NCI-H345 treated with DMSO at 0.1 percent for 48 hours (cell line): ENCODE measurements around the gene KRTAP4-9.
"Not testable (repeated sequence)": the region's sequence is repeated elsewhere in the genome, so short reads cannot be mapped to it uniquely, and the experiment has no call there.

ENCODE experiments used
- DNase-seq: peaks from one replicate; lab custom pipeline; 2025; ENCODE audit not compliant: unreplicated experiment; lab: John Stamatoyannopoulos, UW

KRTAP4-9 gene

DNA sequence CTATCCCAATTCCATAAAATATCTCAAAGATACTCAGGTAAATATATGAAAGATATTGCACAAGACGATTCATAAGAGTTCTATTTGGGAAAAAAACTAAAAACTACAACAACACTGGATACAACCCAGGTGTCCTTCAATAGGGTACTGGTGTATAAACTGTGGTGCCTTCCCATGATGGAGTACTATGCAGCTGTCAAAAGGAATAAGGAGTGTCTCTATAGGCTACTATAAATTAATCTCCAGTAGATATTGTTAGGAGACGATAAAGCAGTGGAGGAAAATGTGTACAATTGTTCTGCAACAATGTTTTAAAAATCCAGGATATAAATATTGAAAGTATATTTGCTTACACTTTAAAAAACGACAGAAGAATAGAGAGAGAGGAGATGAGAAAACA is 21.2 kb downstream of the KRTAP4-9 start:
- DNase-seq = no peak

DNA sequence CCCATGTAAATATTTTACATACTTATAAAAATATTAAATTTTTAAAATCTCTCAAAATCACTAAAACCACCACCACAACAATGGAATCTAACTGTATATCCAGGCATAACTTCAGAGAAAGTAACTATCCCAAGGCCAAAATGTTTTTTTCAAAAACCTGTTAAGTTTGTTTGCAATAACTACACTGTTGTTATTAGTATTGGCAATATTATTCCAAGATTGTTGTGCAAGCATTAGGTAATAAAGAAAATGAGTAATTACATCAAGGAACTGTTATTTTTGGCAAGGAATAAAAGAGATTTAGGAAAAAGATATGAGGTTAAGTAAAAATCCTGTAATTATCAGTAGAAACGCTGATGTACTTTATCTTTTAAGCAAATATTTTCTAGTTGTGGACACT is 22.2 kb downstream of the KRTAP4-9 start:
- no peak for DNase-seq

DNA sequence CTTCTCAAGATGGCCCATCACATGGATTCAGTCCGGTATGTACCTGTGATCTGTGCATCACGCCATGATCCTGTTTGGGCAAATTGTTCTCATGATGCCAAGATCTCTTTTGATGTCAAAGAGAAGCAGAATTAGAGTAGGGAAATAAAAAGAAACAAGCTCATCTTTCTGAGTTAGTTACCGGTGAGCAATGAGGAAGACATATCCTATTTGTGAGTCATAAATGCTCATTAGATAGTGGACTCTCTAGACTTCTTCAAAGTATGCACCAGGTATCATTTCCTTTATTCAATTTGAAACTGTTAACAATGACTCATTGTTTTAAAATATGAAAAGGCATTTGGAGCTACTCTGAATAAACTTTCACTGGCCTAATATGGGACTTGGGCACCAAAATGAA is 26.8 kb downstream of the KRTAP4-9 start:
- no peak for DNase-seq

DNA sequence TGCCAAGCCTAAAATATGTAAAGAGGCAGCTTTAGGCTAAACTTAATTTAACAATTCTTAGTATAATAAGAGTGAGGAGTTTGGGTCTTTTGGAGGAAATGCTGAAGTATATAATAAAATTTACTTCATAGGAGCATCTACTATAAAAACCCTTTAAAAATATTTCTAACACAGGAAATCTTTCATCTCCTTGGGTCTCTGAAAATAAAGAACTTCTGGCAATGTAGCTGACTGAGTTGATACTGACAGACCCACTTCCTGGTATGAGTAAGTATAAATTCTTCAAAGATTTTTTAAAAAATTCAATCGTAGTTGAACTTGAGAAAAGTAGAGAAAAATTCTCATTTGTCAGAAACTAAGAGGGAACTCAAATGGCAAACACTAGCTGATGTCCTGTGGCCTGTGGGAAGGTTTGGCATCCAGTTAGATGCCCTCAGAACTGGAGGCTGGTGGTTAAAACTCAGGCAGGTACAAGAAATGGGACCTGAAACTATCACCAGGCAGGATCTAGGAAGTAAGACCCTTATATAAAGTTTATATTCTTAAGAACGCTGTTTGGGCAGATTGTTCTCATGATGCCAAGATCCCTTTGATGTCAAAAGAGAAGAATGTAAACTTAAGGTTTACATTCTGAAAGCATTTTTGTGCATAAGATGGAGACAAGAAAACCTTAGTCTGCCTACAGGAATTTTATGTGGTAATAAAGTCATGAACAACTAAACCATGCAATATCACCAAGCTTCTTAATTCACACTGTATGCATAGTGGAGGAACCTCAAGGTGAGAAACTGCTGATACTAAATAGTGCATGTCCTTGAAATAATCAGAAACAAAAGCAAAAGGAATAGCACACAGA is 28.9 kb downstream of the KRTAP4-9 start:
- DNase-seq = no peak

DNA sequence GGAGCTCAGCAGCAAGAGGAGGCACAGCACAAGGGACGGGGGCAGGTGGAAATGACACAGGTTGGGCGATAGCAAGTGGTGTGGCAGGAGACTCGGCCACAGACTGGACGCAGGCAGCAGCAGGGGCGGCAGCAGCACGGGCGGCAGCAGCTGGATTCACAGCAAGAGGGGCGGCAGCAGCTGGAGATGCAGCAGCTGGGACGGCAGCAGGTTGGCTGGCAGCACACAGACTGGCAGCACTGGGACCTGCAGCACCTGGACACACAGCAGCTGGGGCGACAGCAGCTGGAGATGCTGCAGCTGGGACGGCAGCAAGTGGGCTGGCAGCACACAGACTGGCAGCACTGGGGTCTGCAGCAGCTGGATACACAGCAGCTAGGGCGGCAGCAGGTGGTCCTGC is 34.7 kb downstream of the KRTAP4-9 start:
- not testable (repeated sequence) for DNase-seq

DNA sequence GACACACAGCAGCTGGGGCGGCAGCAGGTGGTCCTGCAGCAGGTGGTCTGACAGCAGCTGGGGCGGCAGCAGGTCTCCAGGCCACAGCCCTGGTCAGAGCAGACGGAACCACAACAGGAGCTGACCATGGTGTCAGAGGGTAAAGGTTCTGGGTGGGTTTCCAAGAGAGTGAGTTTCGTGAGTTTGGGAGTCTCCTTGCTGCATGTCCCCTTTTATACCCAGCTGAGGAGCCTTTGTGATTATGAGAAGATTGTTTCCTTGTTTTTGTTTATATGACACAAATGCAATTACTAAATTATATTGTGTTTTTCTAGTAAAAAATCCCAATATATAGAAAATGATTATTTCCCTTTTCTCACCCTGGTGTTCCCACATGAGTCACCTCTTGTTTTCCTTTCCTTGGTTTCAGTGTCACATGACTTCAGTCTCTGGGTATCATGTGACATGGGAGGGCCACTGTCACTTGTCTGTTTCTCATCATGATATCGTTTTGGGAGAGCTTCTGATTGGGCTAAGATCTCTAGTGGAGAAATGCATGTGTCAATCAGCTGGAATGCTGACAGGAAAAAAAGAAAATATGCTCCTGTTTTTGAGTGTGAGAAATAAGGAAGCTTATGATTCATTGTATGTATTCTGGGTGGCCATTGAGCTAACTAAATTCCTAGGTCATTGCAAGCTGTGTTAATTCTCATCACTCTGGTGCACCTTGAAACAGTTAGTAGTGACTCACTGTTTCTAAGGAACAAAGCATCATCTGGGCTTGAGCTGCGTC is 35.4 kb downstream of the KRTAP4-9 start, which contains the start of gene KRTAP4-6:
TSS of gene KRTAP4-6 (minus strand) at position 185 of the 772 bp plus-strand sequence. CDS start at position 128, 57 bp downstream.
- DNase-seq = no peak

DNA sequence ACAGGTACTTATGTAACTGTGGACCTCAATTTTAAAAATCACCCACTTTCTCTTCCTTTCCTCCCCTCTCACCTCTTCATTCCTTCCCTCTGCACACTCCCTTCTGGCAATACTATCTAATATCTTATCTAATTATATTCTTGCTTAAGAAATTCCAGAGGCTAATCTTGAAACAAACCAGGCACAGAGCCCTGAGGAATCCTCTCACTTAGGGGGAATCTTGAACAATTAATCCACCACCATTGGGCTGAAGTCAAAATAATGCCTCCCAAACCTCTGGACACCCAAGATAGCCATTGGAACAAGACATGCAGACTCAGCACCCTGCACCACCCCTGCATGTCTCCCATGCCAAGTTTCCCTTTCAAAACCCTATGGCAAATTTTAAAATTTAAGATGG is 36.2 kb downstream of the KRTAP4-9 start:
- no peak for DNase-seq

DNA sequence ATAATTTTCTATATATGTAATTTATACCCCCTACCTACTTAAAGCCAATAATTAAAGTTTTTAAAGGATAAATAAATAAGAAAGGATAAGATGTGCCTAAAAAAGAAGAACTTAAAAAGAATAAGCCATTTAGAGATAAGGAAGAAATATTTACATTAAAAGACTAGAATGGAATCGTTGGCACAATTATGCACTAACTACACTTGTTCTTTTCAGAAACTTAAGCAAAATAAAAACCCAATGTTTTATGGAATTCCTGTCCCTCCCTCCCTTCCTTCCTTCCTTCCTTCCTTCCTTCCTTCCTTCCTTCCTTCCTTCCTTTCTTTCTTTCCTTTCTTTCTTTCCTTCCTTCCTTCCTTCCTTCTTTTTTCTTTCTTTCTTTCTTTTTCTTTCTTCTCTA is 39.7 kb downstream of the KRTAP4-9 start:
- DNase-seq = no peak

DNA sequence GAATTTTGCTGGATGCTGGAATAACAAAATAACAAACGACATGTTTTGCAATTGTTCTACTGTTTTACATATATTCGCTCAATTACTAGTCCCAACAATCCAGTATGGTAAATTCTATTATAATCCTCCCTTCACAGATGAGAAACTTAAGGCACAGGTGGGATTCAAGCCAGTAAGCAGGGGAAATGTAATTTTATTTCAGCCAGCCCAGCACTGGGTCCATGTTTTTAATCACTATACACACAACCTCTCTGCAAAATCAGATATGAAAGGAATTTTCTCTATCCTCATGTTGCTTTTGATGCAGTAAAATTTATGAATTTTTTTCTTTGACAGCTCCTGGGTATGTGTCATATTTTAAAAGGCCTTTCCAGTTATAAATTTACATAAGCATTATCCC is 40.1 kb downstream of the KRTAP4-9 start:
- DNase-seq = no peak

DNA sequence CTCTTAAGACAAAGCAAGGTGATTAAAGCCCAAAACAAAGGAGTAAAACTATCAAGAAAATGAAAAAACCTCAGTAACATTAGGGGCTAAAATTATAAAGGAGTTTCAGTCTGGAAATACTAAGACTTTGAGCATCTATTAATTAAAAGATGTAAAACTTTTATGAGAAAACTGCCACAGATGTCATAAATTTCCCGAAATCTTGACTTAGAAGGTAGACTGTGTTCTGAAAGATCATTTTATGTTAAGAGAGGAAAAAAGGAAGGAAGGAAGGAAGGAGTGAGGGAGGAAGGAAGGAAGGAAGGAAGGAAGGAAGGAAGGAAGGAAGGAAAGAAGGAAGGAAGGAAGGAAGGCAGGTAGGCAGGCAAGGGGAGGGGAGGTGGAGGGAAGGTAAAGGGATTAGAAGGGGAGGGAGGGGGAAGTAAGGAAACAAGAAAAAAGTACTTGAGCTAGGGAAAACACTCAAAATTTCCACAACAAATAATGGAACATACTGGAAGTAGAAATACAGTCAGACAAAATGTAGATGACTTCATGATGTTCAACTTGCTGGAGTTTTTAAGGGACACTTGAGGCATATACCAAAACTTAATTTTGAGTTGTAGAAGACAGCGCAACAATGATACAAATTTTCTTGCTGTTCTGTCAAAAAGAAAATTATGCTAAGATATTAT is 42.5 kb downstream of the KRTAP4-9 start:
- no peak for DNase-seq

DNA sequence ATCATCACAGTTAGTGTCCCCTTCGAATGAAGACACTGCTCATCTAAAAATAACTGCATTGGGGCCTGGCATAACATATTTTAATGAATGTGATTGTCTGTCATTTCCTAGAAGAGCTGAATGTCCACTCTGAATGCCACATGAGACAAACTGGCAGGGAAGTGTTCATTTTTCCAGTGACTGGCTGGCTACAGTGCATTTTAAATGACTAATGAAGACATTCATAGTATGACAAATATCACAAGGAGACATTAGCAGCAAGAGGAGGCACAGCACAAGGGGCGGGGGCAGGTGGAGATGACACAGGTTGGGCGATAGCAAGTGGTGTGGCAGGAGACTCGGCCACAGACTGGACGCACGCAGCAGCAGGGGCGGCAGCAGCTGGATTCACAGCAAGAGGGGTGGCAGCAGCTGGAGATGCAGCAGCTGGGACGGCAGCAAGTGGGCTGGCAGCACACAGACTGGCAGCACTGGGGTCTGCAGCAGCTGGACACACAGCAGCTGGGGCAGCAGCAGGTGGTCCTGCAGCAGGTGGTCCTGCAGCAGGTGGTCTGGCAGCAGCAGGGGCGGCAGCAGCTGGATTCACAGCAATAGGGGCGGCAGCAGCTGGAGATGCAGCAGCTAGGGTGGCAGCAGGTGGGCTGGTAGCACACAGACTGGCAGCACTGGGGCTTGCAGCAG is 43.9 kb downstream of the KRTAP4-9 start:
- not testable (repeated sequence) for DNase-seq

DNA sequence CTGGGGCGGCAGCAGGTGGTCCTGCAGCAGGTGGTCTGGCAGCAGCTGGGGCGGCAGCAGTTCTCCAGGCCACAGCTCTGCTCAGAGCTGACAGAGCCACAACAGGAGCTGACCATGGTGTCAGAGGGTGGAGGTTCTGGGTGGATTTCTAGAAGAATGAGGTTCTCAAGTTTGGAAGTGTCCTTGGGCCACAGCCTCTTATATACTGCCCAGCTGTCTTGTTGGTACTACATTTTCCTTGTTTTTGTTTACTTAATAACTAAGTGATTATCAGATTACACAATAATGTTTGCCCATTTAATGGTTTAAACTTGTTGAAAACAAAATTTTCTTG is 44.4 kb downstream of the KRTAP4-9 start, which contains the start of gene KRTAP4-5:
TSS of gene KRTAP4-5 (minus strand) at position 174 of the 334 bp plus-strand sequence. CDS start at position 116, 58 bp downstream.
- DNase-seq = no peak

DNA sequence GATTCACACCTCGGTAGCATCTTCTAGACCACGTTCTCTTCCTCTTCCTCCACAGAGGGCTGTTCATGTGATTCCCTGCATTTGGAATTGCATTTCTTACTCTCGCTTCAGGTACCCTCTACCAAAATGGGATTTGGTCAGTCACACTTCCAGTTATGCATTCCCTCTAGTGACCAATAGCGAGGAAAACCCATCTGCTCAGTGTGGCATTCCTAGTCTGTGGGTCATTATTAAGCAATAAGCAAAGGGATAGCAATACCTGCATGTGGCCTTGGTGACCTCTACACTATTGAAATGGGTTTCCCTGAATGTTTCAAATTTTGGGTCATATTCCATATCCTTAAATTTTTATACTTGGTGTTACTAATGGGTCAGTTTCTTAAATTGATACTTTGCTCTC is 44.8 kb downstream of the KRTAP4-9 start:
- DNase-seq = no peak

DNA sequence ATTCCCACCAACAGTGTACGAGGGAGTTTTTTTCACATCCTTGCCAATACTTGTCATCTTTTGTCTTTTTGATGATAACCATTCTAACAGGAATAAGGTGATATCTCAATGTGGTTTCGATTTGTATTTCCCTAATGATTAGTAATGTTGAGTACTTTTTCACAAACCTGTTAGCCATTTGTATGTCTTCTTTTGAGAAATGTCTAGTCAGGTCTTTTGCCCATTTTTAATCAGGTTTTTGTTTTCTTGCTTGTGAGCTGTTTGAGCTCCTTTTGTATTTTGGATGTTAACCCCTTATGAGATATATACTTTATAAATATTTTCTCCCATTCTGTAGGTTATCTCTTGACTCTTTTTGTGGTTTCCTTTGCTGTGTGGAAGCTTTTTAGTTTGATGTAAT is 46.3 kb downstream of the KRTAP4-9 start:
- DNase-seq = no peak

DNA sequence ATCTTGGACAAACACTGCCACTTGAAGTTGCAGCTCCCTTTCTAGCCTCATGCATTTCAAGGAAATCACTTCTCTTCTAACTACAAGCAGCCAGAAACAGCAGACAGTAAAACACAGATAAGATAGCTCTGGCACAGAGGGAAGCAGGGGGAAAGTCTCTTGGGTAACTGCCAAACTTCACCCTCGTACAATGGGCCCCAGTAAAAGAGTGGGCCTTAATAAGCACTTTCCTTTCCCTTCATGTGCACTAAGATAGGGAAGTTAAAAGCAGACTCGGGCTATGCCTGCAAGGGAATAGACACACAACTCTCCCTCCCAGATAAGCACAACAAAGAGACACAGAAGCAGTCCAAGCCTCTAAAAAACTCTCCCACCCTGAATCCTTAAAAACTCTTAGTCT is 48.7 kb downstream of the KRTAP4-9 start:
- DNase-seq = no peak
